K562 (cell line): ENCODE measurements around the gene YOD1. TPM values are rescaled to one million over a fixed set of nuclear protein-coding genes. Genes with fewer than 3 reads are reported as not detected.
A peak's percentile ranks its signal among the peaks of the same experiment; 100 is the strongest.

Experiments
- ARID2 ChIP-seq: fragments of 450-650 bp; IDR thresholded peaks from 2 replicates; pipeline ENCODE4 v1.6.1; 2017; ENCODE audit warnings: antibody characterized with exemption, mild to moderate bottlenecking
- BACH1 ChIP-seq: fragments of 200-800 bp; sonication (Bioruptor generic); IDR thresholded peaks from 2 replicates; pipeline ENCODE4 v1.6.1; 2016; ENCODE audit warnings: missing genetic modification characterization, missing compliant biosample characterization
- BCL6 ChIP-seq: fragments of 250-450 bp; sonication (Bioruptor Pico); IDR thresholded peaks from 2 replicates; pipeline ENCODE4 v1.4.0; 2020
- CC2D1A ChIP-seq: fragments of 450-650 bp; IDR thresholded peaks from 2 replicates; pipeline ENCODE4 v1.6.1; 2017; ENCODE audit warnings: mild to moderate bottlenecking
- COPS2 ChIP-seq: fragments of 450-650 bp; conservative IDR thresholded peaks from 2 replicates; pipeline ENCODE4 v1.6.1; 2016; ENCODE audit warnings: mild to moderate bottlenecking, moderate library complexity
- CTBP1 ChIP-seq: fragments of 450-650 bp; IDR thresholded peaks from 2 replicates; pipeline ENCODE4 v1.6.1; 2016; ENCODE audit warnings: borderline replicate concordance
- DEAF1 ChIP-seq: fragments of 450-650 bp; formaldehyde crosslinking; IDR thresholded peaks from 2 replicates; pipeline ENCODE4 v1.4.0; 2020; ENCODE audit warnings: mild to moderate bottlenecking, moderate library complexity
- KHSRP ChIP-seq: fragments of 450-650 bp; IDR thresholded peaks from 2 replicates; pipeline ENCODE4 v1.6.1; 2017
- MAZ ChIP-seq, 2 experiments: fragments of 450-650 bp in 1 of 2; sonication (generic) in 1 of 2; formaldehyde crosslinking; IDR thresholded peaks in 1 of 2; conservative IDR thresholded peaks in 1 of 2; 2 replicates each; pipeline versions ENCODE4 v1.4.0 to v1.5.0; 2020; ENCODE audit warnings: mild to moderate bottlenecking in 1 of 2, missing genetic modification reagents in 1 of 2
- MLLT1 ChIP-seq, 2 experiments: fragments of 450-650 bp; IDR thresholded peaks; 2 replicates each; pipeline ENCODE4 v1.6.1; 2016
- MTA1 ChIP-seq: fragments of 450-650 bp; IDR thresholded peaks from 2 replicates; pipeline ENCODE4 v1.6.1; 2017; ENCODE audit warnings: borderline replicate concordance
- MYC ChIP-seq, 2 experiments: fragments of 250-450 bp in 1 of 2; sonication (Bioruptor Pico) in 1 of 2; IDR thresholded peaks; 2 replicates each; pipeline versions ENCODE4 v1.5.1 to v1.6.1; 2012 to 2021; ENCODE audit warnings: low read depth in 2 of 2, borderline replicate concordance in 1 of 2, improper control_type of control experiment in 1 of 2, low read length in 1 of 2, mild to moderate bottlenecking in 1 of 2, moderate library complexity in 1 of 2
- PHB ChIP-seq: fragments of 250-450 bp; sonication (Bioruptor Pico); IDR thresholded peaks from 2 replicates; pipeline ENCODE4 v1.5.0; 2021
- POLR2A ChIP-seq: fragments of 450-650 bp; conservative IDR thresholded peaks from 2 replicates; pipeline ENCODE4 v1.6.1; 2016
- POLR2AphosphoS5 ChIP-seq: IDR thresholded peaks from 2 replicates; pipeline ENCODE4 v1.6.1; 2011; ENCODE audit warnings: mild to moderate bottlenecking, low read depth, low read length, moderate library complexity; ENCODE audit not compliant: control insufficient read depth, insufficient read depth
- POLR2B ChIP-seq: fragments of 450-650 bp; IDR thresholded peaks from 2 replicates; pipeline ENCODE4 v1.6.1; 2018; ENCODE audit warnings: low read depth; ENCODE audit not compliant: partially characterized antibody
- RBM25 ChIP-seq: fragments of 200-400 bp; formaldehyde crosslinking; IDR thresholded peaks from 2 replicates; pipeline ENCODE4 v1.6.1; 2018; ENCODE audit warnings: low read length, low read depth, moderate library complexity; ENCODE audit not compliant: severe bottlenecking
- STAG1 ChIP-seq: sonication (generic); formaldehyde crosslinking; IDR thresholded peaks from 2 replicates; pipeline ENCODE4 v1.5.0; 2020; ENCODE audit warnings: missing genetic modification reagents, borderline replicate concordance
- USF2 ChIP-seq: sonication (generic); formaldehyde crosslinking; IDR thresholded peaks from 2 replicates; pipeline ENCODE4 v1.5.0; 2020; ENCODE audit warnings: missing genetic modification reagents
- ZBTB5 ChIP-seq: fragments of 450-650 bp; IDR thresholded peaks from 2 replicates; pipeline ENCODE4 v1.6.1; 2017; ENCODE audit warnings: antibody characterized with exemption
- polyA plus RNA-seq, 8 experiments: library from polyadenylated mRNA; depleted of rRNA in 4 of 8; stranded (reverse) in 5 of 8; unstranded in 3 of 8; fragments of >200 nt; fragmentation: Nextera tagmentation in 2 of 8; fragmentation: Illumina TruSeq in 1 of 8; extraction: Ambion mirVana in 2 of 8; extraction: Trizol in 1 of 8; gene quantifications; 2 replicates each; pipeline versions ENCODE4 v1.2.1 to v1.2.3, GENCODE V29; 2011 to 2014; ENCODE audit warnings: inconsistent platforms in 1 of 8, missing spikeins in 1 of 8
- total RNA-seq, 7 experiments: library from RNA; depleted of rRNA in 6 of 7; stranded (reverse); fragments of >200 nt in 6 of 7; fragmentation: Illumina TruSeq in 2 of 7; extraction: Trizol in 2 of 7; gene quantifications; 2 replicates each; pipeline versions ENCODE4 v1.2.1 to v1.2.3, GENCODE V29; 2011 to 2021; ENCODE audit warnings: low replicate concordance in 1 of 7

YOD1 gene
- total and polyA plus RNA-seq, 9 of the 15 experiments (the other 6 are each of a cell fraction or from before 2014, with no cell fraction given), result 18.2 to 78.1 (median 46.9) TPM

GRCh38 chr1:207077470-207078377 is 26.7 kb upstream of the YOD1 start (continued):
- no peak for TF ChIP-seq ZBTB5
- no peak for TF ChIP-seq POLR2A
- peak; percentile 37; the same call in 1 of the 2 replicates for TF ChIP-seq MTA1
- TF ChIP-seq CC2D1A, result peak; percentile 75
- no peak for TF ChIP-seq POLR2AphosphoS5
- no peak for TF ChIP-seq BCL6 (CRISPR knock-in tag)
- TF ChIP-seq BACH1 (tag), result 0 out of 2 replicates have a peak, but pooled peaks have one; percentile 53
- no peak for TF ChIP-seq USF2 (CRISPR knock-in tag)
- no peak for TF ChIP-seq POLR2B
- TF ChIP-seq STAG1 (CRISPR knock-in tag), result peak; percentile 71; the same call in 1 of the 2 replicates
- TF ChIP-seq MYC (IDR thresholded peaks at IDR 0.05; ENCODE audit: low read depth, low read length), result peak; percentile 71
- TF ChIP-seq MYC (CRISPR knock-in tag; IDR thresholded peaks at IDR 0.05; ENCODE audit: borderline replicate concordance, low read depth), result no peak
- TF ChIP-seq COPS2, result no peak
- TF ChIP-seq MAZ (CRISPR knock-in tag; conservative IDR thresholded peaks at IDR 0.05 in 1 of 2, IDR thresholded peaks at IDR 0.05 in 1 of 2), result peak in 1 of 2 experiments; percentile 61; a peak in 1 of 4 replicates
- TF ChIP-seq DEAF1 (CRISPR knock-in tag), result peak; percentile 95
- TF ChIP-seq PHB, result no peak
- peak; percentile 96 for TF ChIP-seq ARID2
- no peak for TF ChIP-seq KHSRP
- TF ChIP-seq RBM25, result peak; percentile 4
- TF ChIP-seq MLLT1 (IDR thresholded peaks at IDR 0.05), result peak in 1 of 2 experiments; percentile 52; a peak in 1 of 4 replicates
- peak; percentile 24; the same call in 1 of the 2 replicates for TF ChIP-seq CTBP1
